ENCODE measurements around the gene TMEM205.
"Not testable (repeated sequence)": the region's sequence is repeated elsewhere in the genome, so short reads cannot be mapped to it uniquely, and the experiment has no call there.

TMEM205 gene

GRCh38 chr19:11325544-11325943 lies 20.5 kb downstream of the TMEM205 start:
- no peak for TF ChIP-seq CTCF (IDR thresholded peaks at IDR 0.05; ENCODE audit: low read length, missing control alignments)
- no peak for DNase-seq (ENCODE audit: low read depth)
- no peak overlapping the region for H3K4me3 ChIP-seq (replicated peaks; ENCODE audit: low read depth, low read length)

- no peak overlapping the region for H3K4me3 ChIP-seq (replicated peaks; ENCODE audit: low read depth, low read length)
- DNase-seq (ENCODE audit: low read depth) = peak; percentile 17
- no peak for TF ChIP-seq CTCF (IDR thresholded peaks at IDR 0.05; ENCODE audit: low read length, missing control alignments)
These were observed 21.2 kb downstream of the TMEM205 start for GRCh38 chr19:11324748-11325389.

GRCh38 chr19:11324079-11324661 lies 21.9 kb downstream of the TMEM205 start:
- peak; percentile 97 for DNase-seq (ENCODE audit: low read depth)
- TF ChIP-seq CTCF (IDR thresholded peaks at IDR 0.05; ENCODE audit: low read length, missing control alignments) = no peak
- H3K4me3 ChIP-seq (replicated peaks; ENCODE audit: low read depth, low read length) = no peak overlapping the region

- DNase-seq (ENCODE audit: low read depth) = no peak
- H3K4me3 ChIP-seq (replicated peaks; ENCODE audit: low read depth, low read length) = no peak overlapping the region
- TF ChIP-seq CTCF (IDR thresholded peaks at IDR 0.05; ENCODE audit: low read length, missing control alignments) = no peak
These were observed 22.4 kb downstream of the TMEM205 start for GRCh38 chr19:11323601-11324078.

- DNase-seq (ENCODE audit: low read depth) = no peak
- no peak for TF ChIP-seq CTCF (IDR thresholded peaks at IDR 0.05; ENCODE audit: low read length, missing control alignments)
- H3K4me3 ChIP-seq (replicated peaks; ENCODE audit: low read depth, low read length) = no peak overlapping the region
These were observed 23.6 kb downstream of the TMEM205 start for GRCh38 chr19:11322269-11323024.

- no peak overlapping the region for H3K4me3 ChIP-seq (replicated peaks; ENCODE audit: low read depth, low read length)
- no peak for DNase-seq (ENCODE audit: low read depth)
- no peak for TF ChIP-seq CTCF (IDR thresholded peaks at IDR 0.05; ENCODE audit: low read length, missing control alignments)
These were observed 24.6 kb downstream of the TMEM205 start for GRCh38 chr19:11321191-11322126.

- not testable (repeated sequence) for H3K4me3 ChIP-seq (replicated peaks; ENCODE audit: low read depth, low read length); DNase-seq (ENCODE audit: low read depth)
These were observed 25.6 kb downstream of the TMEM205 start for GRCh38 chr19:11320278-11320995.
